GM23338 (cell line): ENCODE results near the gene PCSK7. TPM values are rescaled to one million over a fixed set of nuclear protein-coding genes. Genes with fewer than 3 reads are reported as not detected.

ENCODE experiments used
- CTCF ChIP-seq, 2 experiments: fragments of 200-600 bp in 1 of 2; sonication (generic) in 1 of 2; conservative IDR thresholded peaks; 2 replicates each; pipeline versions ENCODE4 v1.5.1 to v1.6.1; 2016 to 2017; ENCODE audit warnings: antibody characterized with exemption in 2 of 2, low read depth in 2 of 2, mild to moderate bottlenecking in 2 of 2, moderate library complexity in 1 of 2
- ETS1 ChIP-seq: IDR thresholded peaks from 2 replicates; pipeline ENCODE4 v1.6.1; 2016; ENCODE audit warnings: antibody characterized with exemption
- NANOG ChIP-seq: IDR thresholded peaks from 2 replicates; pipeline ENCODE4 v1.6.1; 2016; ENCODE audit warnings: antibody characterized with exemption, borderline replicate concordance
- POLR2AphosphoS5 ChIP-seq: IDR thresholded peaks from 2 replicates; pipeline ENCODE4 v1.6.1; 2016; ENCODE audit warnings: antibody characterized with exemption, low read depth
- ZNF331 ChIP-seq: fragments of 250-450 bp; sonication (Bioruptor Pico); IDR thresholded peaks from 2 replicates; pipeline ENCODE4 v1.5.0; 2020; ENCODE audit warnings: low read depth, mild to moderate bottlenecking, moderate library complexity
- polyA plus RNA-seq: library from polyadenylated mRNA; unstranded; fragments of >200 nt; fragmentation: Nextera tagmentation; extraction: Ambion mirVana; gene quantifications from 2 replicates; pipeline ENCODE4 v1.2.1, GENCODE V29; 2016
- small RNA-seq: library from RNA; depleted of rRNA; stranded (forward); fragments of <200 nt; gene quantifications from one replicate; pipeline ENCODE3, GENCODE V24; 2014; ENCODE audit warnings: low replicate concordance
- total RNA-seq: library from RNA; depleted of rRNA; stranded (reverse); fragments of >200 nt; shearing (Covaris generic); gene quantifications from 2 replicates; pipeline ENCODE4 v1.2.3, GENCODE V29; 2014; rRNA removed

Gene PCSK7
- total and polyA plus RNA-seq, 2 experiments from 2014 or later = 12.4 to 46.4 TPM

GRCh38 chr11:117154468-117154867 is 77.4 kb downstream of the PCSK7 start (continued):
- TF ChIP-seq CTCF (conservative IDR thresholded peaks at IDR 0.05; ENCODE audit: low read depth in 2 of 2) (no peak), POLR2AphosphoS5 (no peak), ETS1 (no peak), NANOG (no peak), ZNF331 (no peak)

Small RNAs within 50 kb of the gene (small RNA-seq; reads per million reads assigned to genes)
- gene RF00564 = not detected

Other genes starting within 250 kb of the PCSK7 start
- 27.8 and 33.9 TPM in 2 replicates for gene SIK3, start 133.6 kb downstream of the PCSK7 start, total RNA-seq
- 6.1 and 7.3 TPM in 2 replicates for gene SIK3, start 133.6 kb downstream of the PCSK7 start, polyA plus RNA-seq
- gene PAFAH1B2, start 87.8 kb downstream of the PCSK7 start, total RNA-seq = 143 and 148 TPM in 2 replicates
- 74.1 and 87.5 TPM in 2 replicates for gene PAFAH1B2, start 87.8 kb downstream of the PCSK7 start, polyA plus RNA-seq
- 11.3 and 12.1 TPM in 2 replicates for gene SIDT2, start 53.3 kb downstream of the PCSK7 start, total RNA-seq
- gene SIDT2, start 53.3 kb downstream of the PCSK7 start, polyA plus RNA-seq = 7.5 and 9.2 TPM in 2 replicates
- 130 and 138 TPM in 2 replicates for gene TAGLN, start 32.7 kb downstream of the PCSK7 start, total RNA-seq
- 86.8 TPM in 2 replicates for gene TAGLN, start 32.7 kb downstream of the PCSK7 start, polyA plus RNA-seq
- 19.4 and 23.5 TPM in 2 replicates for gene RNF214, start 598 bp upstream of the PCSK7 start, total RNA-seq
- 23.6 and 28.4 TPM in 2 replicates for gene RNF214, start 598 bp upstream of the PCSK7 start, polyA plus RNA-seq
- 8.5 and 10.6 TPM in 2 replicates for gene BACE1-AS, start 59.3 kb upstream of the PCSK7 start, total RNA-seq
- gene BACE1-AS, start 59.3 kb upstream of the PCSK7 start, polyA plus RNA-seq = 18.6 and 19.6 TPM in 2 replicates
- gene BACE1, start 84.2 kb upstream of the PCSK7 start, total RNA-seq = 7.2 and 9.2 TPM in 2 replicates
- gene BACE1, start 84.2 kb upstream of the PCSK7 start, polyA plus RNA-seq = 1.9 and 2.4 TPM in 2 replicates
- 13.9 and 18.0 TPM in 2 replicates for gene CEP164, start 95.8 kb upstream of the PCSK7 start, total RNA-seq
- gene CEP164, start 95.8 kb upstream of the PCSK7 start, polyA plus RNA-seq = 23.5 and 23.8 TPM in 2 replicates